GM12875 (cell line): ENCODE data around the gene NDUFB2.

ENCODE experiments used
- H3K4me3 ChIP-seq: one replicate; pipeline ENCODE4 v1.5.1; 2011; ENCODE audit warnings: low read depth, low read length, control low read depth
- CTCF ChIP-seq: IDR thresholded peaks from 2 replicates; pipeline ENCODE4 v1.5.1; 2011; ENCODE audit warnings: low read depth, mild to moderate bottlenecking, control low read depth, inconsistent platforms, low read length, moderate library complexity, borderline replicate concordance; ENCODE audit not compliant: insufficient read depth

NDUFB2 gene

GRCh38 chr7:140696680-140697446 is at the start of gene NDUFB2:
Gene NDUFB2, plus strand, starts transcription at chr7:140696708. Its CDS starts 37 bp downstream, at chr7:140696745.
- TF ChIP-seq CTCF: no peak
- H3K4me3 ChIP-seq: peak within 1 kb of the TSS; percentile 100

- peak; percentile 64; the same call in 1 of the 2 replicates for TF ChIP-seq CTCF
- H3K4me3 ChIP-seq: no peak overlapping the region
Measured at GRCh38 chr7:140646931-140647647, 49.4 kb upstream of the NDUFB2 start.

GRCh38 chr7:140649556-140650205 is 46.8 kb upstream of the NDUFB2 start:
- no peak overlapping the region for H3K4me3 ChIP-seq
- TF ChIP-seq CTCF: no peak

- no peak for TF ChIP-seq CTCF
Measured at GRCh38 chr7:140650367-140650766, 46.1 kb upstream of the NDUFB2 start.

GRCh38 chr7:140653319-140654108 is 43.0 kb upstream of the NDUFB2 start:
- TF ChIP-seq CTCF: peak; percentile 69

More at GRCh38 chr7:140650367-140650766, 46.1 kb upstream of the NDUFB2 start:
- no peak overlapping the region for H3K4me3 ChIP-seq

GRCh38 chr7:140654109-140654387 is 42.5 kb upstream of the NDUFB2 start:
- no peak for TF ChIP-seq CTCF
- no peak overlapping the region for H3K4me3 ChIP-seq

More at GRCh38 chr7:140653319-140654108, 43.0 kb upstream of the NDUFB2 start:
- H3K4me3 ChIP-seq: no peak overlapping the region
